SW480 (cell line): ENCODE results near the gene PRKAG1.
A peak's percentile ranks its signal among the peaks of the same experiment; 100 is the strongest.

ENCODE experiments used
- DNase-seq: peaks from one replicate; pipeline ENCODE4 v3.0.0-alpha.2; 2016; ENCODE audit warnings: low spot score

Gene PRKAG1

DNA sequence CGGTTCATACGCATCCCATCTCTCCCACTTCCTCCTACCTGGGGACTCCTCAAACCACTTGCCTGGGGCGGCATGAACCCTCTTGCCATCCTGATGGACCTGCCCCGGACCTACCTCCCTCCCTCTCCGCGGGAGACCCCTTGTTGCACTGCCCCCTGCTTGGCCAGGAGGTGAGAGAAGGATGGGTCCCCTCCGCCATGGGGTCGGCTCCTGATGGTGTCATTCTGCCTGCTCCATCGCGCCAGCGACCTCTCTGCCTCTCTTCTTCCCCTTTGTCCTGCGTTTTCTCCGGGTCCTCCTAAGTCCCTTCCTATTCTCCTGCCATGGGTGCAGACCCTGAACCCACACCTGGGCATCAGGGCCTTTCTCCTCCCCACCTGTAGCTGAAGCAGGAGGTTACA is 36.8 kb downstream of the PRKAG1 start:
- DNase-seq = no peak

GRCh38 chr12:48980953-48981756 is 37.4 kb downstream of the PRKAG1 start:
- no peak for DNase-seq

DNA sequence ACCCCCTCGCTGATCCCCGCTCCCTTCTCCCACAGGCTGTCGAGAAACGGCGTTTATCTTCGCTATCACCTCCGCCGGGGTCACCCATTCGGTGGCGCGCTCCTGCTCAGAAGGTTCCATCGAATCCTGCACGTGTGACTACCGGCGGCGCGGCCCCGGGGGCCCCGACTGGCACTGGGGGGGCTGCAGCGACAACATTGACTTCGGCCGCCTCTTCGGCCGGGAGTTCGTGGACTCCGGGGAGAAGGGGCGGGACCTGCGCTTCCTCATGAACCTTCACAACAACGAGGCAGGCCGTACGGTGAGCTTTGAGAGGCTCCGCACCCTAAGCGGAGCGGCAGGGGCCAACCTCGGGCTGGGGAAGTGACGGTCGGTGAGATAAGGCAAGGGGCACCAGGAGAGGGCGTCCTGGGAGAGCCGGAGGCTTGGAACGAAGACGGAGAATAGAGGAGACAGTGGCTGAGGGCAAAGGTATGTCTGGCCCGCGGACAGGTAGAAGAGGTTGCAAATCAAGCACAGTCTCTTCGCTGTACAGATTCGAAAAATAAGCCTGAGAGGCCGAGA is 38.1 kb downstream of the PRKAG1 start:
- no peak for DNase-seq

GRCh38 chr12:48979602-48980388 is 38.8 kb downstream of the PRKAG1 start:
- no peak for DNase-seq

- no peak for DNase-seq
These were observed 39.6 kb downstream of the PRKAG1 start for GRCh38 chr12:48978741-48979601.

- DNase-seq = no peak
These were observed 40.3 kb downstream of the PRKAG1 start, which contains the start of gene WNT1 for GRCh38 chr12:48978291-48978740. Gene WNT1 (plus strand): TSS chr12:48978322. CDS start chr12:48978651, 329 bp downstream.

DNA sequence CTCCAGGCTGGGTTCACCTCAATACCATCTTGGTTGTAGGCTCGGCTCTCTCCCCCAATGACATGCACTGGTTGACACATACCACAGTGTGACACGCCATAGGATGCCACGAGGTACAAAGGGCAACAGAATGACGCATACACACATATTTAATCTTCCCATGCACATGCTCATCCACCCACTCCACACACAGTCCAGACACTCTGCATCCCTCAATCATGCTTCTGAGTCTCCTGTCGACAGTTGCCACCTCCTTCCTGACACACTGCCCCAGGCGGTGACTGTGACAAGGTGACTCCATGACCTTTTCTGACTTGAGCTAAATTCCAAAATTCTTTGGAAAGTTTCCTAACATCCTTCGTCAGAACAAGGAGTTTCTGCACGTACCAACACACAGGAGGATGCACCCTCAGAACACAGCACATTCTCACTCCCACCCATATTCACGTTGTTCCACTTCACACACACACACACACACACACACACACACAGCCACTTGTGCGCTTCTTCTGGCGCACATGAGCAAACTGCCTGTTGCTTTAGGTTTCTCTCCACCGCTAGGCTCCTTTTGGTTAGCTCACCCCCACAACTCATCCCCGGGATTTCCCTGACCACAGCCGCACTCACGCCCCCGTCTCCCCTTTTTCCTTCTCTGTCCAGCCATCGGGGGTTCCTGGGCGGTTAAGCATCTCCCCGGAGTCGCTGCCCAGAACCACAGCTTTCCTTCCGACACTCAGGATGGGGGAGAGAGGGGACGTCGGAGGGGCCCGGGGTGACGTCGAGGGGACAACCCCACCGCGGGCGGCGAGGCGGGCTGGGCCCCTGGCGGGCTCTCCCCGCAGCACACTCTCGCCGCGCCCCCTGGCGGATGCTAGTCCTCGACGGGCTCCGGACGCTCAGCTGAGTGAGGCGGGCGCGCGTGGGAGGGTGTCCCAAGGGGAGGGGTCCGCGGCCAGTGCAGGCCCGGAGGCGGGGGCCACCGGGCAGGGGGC is 41.0 kb downstream of the PRKAG1 start:
- peak; percentile 87 for DNase-seq

- DNase-seq = no peak
These were observed 44.5 kb downstream of the PRKAG1 start for GRCh38 chr12:48973941-48974673.

DNA sequence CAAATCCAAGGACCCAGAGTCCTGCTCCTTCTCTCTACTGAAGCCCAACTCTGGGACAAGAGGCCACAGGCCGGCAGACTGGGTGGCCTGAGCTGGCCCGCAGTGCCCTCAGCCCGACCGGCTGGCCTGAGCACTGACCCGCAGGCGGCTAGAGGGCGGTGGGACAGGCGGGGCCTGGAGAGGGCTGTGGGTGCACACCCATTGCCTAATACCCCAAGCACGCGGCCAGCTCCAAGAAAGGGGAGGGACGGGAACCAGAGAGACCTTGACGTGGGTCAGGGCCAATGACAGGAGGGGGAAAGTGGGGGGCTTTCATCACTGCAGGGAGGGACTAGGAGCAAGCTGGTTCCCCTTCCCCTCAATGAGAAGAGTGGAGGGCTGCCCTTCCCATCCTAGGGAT is 45.0 kb downstream of the PRKAG1 start:
- no peak for DNase-seq

DNA sequence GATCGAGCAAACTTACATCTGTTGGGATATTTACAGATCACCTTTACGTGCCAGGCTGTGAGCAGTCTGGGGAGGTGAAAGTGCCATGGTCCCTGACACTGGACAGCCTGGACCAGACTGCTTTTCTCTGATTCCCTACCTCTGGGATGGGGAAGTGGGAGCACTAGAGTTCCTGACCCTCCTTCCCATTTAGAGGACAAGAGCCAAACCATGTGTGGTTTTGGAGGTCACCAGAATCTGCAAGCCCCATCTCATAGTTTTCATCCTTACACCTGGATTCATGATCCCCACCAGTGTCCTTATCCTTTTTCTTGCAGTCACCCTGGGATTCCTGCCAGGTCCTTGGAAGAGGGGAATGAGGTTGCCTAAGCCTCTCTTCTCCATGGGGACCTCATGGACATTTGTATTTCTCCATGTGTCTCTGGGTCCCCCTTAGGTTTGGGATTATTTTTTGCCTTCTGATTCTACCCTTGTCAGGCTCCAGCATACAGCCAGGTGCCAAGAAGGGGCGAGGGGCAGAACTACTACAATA is 45.6 kb downstream of the PRKAG1 start:
- DNase-seq = no peak

DNA sequence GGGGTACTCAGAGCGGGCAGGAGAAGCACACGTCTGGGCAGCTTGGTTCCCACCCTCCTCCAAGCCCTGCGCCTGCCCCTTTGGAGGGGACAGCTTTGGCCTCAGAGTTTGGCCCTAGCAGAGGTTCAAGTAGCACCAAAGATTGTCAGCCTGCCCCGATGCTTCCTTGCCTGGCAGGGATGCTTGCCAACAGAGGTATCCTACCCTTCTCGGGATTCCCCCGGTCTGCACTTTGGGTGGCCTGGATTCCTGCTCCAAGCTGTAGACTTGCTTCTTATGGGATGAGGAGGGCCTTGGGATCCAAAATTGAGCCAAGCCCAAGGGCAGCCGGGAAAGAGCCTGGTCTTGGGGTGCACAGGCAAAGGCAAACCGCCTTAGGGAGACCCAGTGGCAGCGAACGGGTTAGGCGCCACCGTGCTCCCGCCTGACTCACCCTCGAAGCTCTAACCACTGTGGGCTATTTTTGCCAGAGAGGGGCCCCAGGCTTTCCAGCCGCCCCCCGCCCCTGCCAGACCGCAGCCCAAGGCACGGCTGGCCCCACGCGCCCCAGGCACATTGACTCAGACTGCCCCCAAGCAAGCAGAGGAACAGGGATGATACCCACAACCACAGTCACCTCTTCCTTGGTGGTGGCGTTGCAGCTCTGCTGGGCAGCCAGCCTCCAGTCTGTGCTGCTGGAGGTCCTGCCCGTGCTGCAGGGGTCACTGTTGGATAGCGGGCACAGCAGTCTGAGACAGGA is 46.2 kb downstream of the PRKAG1 start:
- DNase-seq = no peak

GRCh38 chr12:48970702-48971334 is 47.8 kb downstream of the PRKAG1 start:
- DNase-seq = no peak

DNA sequence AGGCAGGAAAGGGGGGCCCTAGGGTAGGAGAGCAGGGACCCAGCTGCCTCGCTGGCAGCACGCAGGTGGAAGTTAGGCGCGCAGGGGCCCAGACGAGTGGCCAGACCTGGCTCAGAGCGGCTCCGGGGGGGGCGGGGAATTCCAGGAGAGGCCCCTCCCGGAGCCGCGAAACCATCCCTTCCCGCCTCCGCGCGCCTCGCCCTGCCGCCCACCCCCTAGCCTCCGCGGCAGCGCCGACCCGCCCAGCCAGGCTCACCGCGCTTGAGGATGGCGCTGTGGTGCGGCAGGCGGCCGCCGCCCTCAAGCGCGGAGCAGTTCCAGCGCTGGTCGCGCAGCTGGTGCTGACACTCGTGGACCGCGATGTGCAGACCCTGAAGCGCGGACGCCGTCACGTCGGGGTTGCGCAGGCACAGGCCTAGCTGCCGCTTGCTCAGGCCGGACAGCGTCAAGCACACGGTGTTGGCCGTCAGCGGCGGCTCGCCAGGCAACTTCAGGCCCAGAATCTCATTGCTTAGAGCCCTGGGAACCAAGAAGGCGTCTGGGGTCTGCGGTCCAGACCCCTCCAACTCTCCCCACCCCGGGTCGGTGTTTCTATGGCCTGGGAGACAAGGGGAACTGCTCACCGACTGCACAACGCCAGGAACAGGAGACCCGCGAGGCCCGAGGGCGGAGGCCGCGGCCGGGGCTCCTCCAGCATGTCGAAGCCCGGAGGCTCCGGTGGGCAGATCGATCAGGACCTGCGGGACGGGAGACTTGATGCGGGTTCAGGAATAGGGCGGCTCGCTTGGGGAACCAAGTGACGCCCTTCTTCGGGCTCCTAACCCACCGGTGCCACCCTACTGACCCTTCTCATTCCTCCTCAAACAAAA is 48.5 kb downstream of the PRKAG1 start:
- no peak for DNase-seq

- no peak for DNase-seq
These were observed 49.3 kb downstream of the PRKAG1 start for GRCh38 chr12:48969160-48969771.

DNA sequence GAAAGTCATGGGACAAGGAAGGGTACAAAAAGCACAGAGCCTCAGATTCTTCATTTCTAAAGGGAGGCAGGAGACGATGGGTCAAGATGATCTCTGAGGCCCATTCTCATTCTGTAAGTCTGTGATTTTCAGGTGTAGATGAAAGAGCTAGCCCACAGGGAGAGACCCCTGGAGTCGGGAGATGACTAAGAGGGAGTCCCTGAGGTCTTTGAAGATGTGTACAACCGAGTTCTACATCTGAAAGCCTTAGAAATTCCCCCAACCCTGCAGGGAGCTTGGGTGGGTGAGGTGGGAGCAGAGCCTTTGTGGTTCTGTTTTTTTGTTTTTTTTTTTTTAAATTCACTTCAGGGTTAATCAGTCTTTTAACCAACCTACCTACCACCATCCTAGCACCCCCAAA is 50.1 kb downstream of the PRKAG1 start:
- DNase-seq = no peak

- no peak for DNase-seq
These were observed 50.6 kb downstream of the PRKAG1 start for GRCh38 chr12:48967991-48968390.
